Measurements from ENCODE around the gene MTA2.
A peak's percentile ranks its signal among the peaks of the same experiment; 100 is the strongest.

Gene MTA2

GRCh38 chr11:62558669-62559068 is 43.0 kb downstream of the MTA2 start:
- DNase-seq (ENCODE audit: low read depth, low spot score), result no peak
- TF ChIP-seq CTCF (IDR thresholded peaks at IDR 0.05; ENCODE audit: low read depth, low read length), result no peak
- H3K4me3 ChIP-seq (ENCODE audit: low read depth, low read length), result no peak overlapping the region
- in situ Hi-C loops (cut with HindIII; ENCODE audit: low sequenced_read_pairs), result no loop called here

- H3K4me3 ChIP-seq (ENCODE audit: low read depth, low read length), result no peak overlapping the region
These were observed 44.6 kb downstream of the MTA2 start for GRCh38 chr11:62556875-62557631.

GRCh38 chr11:62556108-62556874 is 45.4 kb downstream of the MTA2 start:
- no peak for TF ChIP-seq CTCF (IDR thresholded peaks at IDR 0.05; ENCODE audit: low read depth, low read length)
- H3K4me3 ChIP-seq (ENCODE audit: low read depth, low read length), result no peak overlapping the region
- peak; percentile 96 for DNase-seq (ENCODE audit: low read depth, low spot score)
- in situ Hi-C loops (cut with HindIII; ENCODE audit: low sequenced_read_pairs), result no loop called here

More at GRCh38 chr11:62556875-62557631, 44.6 kb downstream of the MTA2 start:
- DNase-seq (ENCODE audit: low read depth, low spot score), result no peak
- in situ Hi-C loops (cut with HindIII; ENCODE audit: low sequenced_read_pairs), result no loop called here
- no peak for TF ChIP-seq CTCF (IDR thresholded peaks at IDR 0.05; ENCODE audit: low read depth, low read length)

GRCh38 chr11:62555464-62556107 is 46.1 kb downstream of the MTA2 start:
- DNase-seq (ENCODE audit: low read depth, low spot score), result no peak
- no peak overlapping the region for H3K4me3 ChIP-seq (ENCODE audit: low read depth, low read length)
- in situ Hi-C loops (cut with HindIII; ENCODE audit: low sequenced_read_pairs), result no loop called here
- no peak for TF ChIP-seq CTCF (IDR thresholded peaks at IDR 0.05; ENCODE audit: low read depth, low read length)

- in situ Hi-C loops (cut with HindIII; ENCODE audit: low sequenced_read_pairs), result no loop called here
- no peak for TF ChIP-seq CTCF (IDR thresholded peaks at IDR 0.05; ENCODE audit: low read depth, low read length)
- no peak for DNase-seq (ENCODE audit: low read depth, low spot score)
- H3K4me3 ChIP-seq (ENCODE audit: low read depth, low read length), result no peak overlapping the region
These were observed 47.1 kb downstream of the MTA2 start for GRCh38 chr11:62554387-62555167.

- DNase-seq (ENCODE audit: low read depth, low spot score), result peak; percentile 89
- peak overlapping the region; percentile 9 for H3K4me3 ChIP-seq (ENCODE audit: low read depth, low read length)
- no peak for TF ChIP-seq CTCF (IDR thresholded peaks at IDR 0.05; ENCODE audit: low read depth, low read length)
- in situ Hi-C loops (cut with HindIII; ENCODE audit: low sequenced_read_pairs), result no loop called here
These were observed 47.8 kb downstream of the MTA2 start for GRCh38 chr11:62553839-62554361.
